ENCODE results near the gene MORC3.

DNA sequence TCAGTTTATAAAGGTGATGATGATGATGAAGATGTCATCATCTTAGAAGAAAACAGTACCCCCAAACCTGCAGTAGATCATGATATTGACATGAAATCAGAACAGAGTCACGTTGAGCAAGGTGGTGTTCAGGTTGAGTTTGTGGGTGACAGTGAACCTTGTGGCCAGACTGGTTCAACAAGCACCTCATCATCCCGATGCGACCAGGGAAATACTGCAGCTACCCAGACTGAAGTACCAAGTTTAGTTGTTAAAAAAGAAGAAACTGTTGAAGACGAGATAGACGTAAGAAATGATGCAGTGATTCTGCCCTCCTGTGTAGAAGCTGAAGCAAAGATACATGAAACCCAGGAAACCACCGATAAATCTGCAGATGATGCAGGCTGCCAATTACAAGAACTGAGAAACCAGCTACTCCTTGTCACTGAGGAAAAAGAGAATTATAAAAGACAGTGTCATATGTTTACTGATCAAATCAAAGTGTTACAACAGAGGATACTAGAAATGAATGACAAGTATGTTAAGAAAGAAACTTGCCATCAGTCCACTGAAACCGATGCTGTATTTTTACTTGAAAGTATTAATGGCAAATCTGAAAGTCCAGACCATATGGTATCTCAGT lies 49.2 kb downstream of the MORC3 start:
- no peak for TF ChIP-seq CTCF (IDR thresholded peaks at IDR 0.05 in 2 of 3, conservative IDR thresholded peaks at IDR 0.05 in 1 of 3; ENCODE audit: borderline replicate concordance in 1 of 3, insufficient read depth in 1 of 3, low read depth in 2 of 3, low read length in 2 of 3)
- TF ChIP-seq POLR2A (IDR thresholded peaks at IDR 0.05; ENCODE audit: borderline replicate concordance, extremely low read depth, insufficient read depth, insufficient read length), result no peak
- TF ChIP-seq SP1 (IDR thresholded peaks at IDR 0.05; ENCODE audit: low read depth), result no peak
- TF ChIP-seq ZNF274 (IDR thresholded peaks at IDR 0.05; ENCODE audit: low read depth, low read length), result no peak
- TF ChIP-seq CEBPB (IDR thresholded peaks at IDR 0.05; ENCODE audit: low read depth), result no peak
- no peak for TF ChIP-seq ATF3 (IDR thresholded peaks at IDR 0.05)
- no peak for TF ChIP-seq RAD21 (IDR thresholded peaks at IDR 0.05; ENCODE audit: low read depth)
- TF ChIP-seq EZH2 (IDR thresholded peaks at IDR 0.05), result no peak
- no peak for TF ChIP-seq ZFX (IDR thresholded peaks at IDR 0.05)
- no peak for TF ChIP-seq MAX (IDR thresholded peaks at IDR 0.05)
- TF ChIP-seq SRF (IDR thresholded peaks at IDR 0.05; ENCODE audit: low read depth), result no peak
- no peak for TF ChIP-seq SIN3A (IDR thresholded peaks at IDR 0.05; ENCODE audit: low read depth)
- no peak for TF ChIP-seq EZH2phosphoT487 (IDR thresholded peaks at IDR 0.05; ENCODE audit: borderline replicate concordance)

All from HCT116 (cell line).